NCI-H774 (cell line): Measurements from ENCODE around the gene PHACTR1.

ENCODE experiments used
- DNase-seq: peaks from one replicate; lab custom pipeline; 2025; lab: John Stamatoyannopoulos, UW

Gene PHACTR1

DNA sequence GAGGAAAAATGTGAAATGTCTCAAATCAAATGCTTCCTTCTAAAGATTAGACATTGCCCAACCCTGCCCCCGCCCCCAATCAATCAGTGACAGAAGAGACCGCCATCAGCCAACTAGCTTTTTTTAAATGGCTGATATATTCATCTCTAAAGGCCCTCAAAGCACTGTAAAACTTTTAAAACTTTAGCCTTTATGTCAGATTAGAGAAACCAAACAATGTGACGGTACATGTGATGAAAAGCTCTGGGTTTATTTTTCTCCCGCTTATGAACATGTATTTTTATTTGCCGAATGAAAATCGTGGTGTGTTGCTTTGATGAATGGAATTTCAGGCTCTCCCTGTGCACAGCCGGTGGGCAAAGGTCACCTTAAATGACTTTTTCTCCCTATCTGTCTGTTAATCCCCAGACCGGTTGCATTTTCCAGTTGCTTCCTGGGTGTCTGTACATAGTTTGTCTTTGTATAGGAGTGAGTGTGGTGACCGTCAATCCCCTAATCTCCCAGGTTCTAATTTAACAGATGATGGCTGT is 573.3 kb downstream of the PHACTR1 start:
- DNase-seq = no peak

DNA sequence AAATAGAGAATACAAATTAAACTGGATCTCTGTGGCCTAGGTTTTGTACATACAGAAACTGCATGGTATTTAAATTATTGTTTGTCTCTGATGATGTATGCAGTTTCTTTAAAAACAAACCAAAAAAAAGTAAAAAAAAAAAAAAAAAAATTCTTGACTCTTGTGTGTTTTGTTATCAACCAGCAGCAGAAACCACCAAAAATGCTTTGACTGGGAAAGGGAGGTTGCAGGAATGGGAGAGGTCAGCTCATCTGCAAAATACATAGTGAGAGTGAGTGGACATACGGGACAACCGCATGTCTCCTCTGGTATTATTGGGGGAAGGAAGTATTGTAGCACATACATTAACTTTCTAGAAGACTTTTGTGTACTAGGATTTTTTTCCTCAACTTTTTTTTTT is 573.8 kb downstream of the PHACTR1 start:
- DNase-seq = no peak

DNA sequence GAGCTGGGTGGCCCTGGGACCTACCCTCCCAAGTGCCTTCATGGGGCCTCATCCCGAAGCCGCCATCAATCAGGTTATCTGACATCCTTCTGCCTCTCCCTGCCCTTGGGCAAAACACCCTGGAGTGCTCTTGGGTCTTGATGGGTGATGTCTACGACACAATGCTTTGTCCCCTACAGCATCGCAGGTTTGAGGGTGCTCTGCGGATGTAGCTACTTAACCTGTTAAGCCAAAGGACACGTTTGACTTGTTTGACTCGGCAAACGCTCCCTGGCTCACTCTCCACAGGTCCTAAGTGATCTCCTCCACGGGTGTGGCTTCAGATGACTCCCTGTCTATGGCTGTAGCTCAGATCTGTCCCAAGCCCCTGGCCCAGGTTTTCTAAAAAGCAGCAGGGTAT is 576.2 kb downstream of the PHACTR1 start:
- DNase-seq = no peak

DNA sequence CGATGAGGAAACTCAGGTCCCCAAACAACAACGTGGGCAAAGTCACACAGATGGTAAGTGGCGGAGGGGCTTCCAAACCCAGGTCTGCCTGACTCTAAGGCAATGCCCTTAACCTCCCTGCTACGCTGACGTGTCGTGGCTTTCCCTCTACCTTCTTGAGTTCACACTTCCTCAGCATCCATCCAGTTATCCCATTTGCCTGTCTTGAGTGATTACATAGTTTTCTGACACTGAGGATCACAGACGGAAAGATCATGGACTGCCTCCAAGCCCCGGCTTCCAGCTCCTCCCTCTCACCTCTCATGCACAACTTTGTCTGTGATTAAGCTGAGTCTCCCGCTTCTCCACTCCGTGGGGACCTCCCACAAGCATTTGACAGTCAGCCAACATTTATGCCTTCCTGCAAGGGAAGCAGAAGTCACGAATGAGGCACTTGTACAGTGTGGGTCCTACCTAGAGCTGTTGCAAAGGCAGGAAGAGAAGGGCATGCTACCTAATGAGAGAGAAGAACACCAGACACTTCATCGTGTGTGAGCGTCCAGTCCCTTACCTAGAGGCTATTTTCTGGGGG is 578.0 kb downstream of the PHACTR1 start:
- DNase-seq = no peak

DNA sequence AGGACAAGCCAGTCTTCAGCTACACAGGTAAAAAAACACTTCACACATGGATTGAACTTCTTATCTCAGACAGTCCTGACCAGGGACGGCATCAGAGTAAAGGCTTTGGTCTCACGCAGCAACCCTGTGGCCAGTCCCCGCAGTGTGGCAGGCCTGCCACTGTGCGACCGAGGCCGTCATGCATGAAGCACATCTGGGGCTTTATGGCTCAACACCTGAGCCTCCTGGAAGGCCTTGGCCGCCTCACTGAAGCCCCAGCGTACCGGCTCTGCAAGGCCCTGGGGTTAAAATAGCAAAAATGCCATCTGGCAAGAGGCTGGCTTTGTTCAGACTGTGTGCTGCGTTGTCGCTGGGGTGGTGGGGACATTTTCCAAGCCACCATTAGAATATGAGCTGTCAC is 579.0 kb downstream of the PHACTR1 start:
- DNase-seq = no peak

DNA sequence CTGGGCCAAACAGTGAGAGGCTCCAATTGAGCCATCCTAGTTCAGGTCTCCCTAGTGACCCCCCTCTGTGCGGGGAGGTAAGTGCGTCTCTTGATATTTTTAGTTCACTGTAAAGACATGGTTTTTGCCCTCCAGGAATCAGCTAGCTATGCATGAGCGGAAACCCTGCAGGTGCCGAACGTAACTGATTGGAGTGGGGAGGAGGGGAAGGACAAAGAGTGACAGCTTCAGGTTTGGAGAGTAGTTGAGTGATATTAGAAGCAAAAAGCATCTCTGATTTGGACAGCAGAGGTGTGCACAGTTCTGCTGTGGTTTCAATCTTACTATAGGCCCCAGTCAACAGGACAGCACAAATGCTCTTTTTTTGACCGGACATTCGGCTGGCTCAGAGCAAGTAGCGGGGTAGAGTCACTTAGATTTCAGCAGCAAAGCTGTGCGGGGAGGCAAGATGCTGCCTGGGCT is 580.0 kb downstream of the PHACTR1 start:
- DNase-seq = no peak

DNA sequence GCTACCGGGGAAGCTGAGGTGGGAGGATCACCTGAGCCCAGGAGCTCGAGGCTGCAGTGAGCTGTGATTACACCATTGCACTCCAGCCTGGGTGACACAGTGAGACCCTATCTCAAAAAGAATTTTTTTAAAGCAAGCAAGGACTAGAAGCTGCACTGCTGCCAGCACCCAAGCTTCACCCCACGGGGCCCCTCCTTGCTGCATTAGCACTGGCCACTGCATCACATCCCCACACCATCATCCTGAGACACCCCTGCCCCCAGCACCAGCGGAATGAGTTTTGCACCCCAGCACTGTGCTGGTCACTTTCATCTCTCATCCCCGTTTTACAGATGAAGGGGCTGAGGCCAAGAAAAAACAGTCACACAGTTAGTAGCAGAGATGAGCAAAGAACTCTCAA is 580.8 kb downstream of the PHACTR1 start:
- DNase-seq = no peak

DNA sequence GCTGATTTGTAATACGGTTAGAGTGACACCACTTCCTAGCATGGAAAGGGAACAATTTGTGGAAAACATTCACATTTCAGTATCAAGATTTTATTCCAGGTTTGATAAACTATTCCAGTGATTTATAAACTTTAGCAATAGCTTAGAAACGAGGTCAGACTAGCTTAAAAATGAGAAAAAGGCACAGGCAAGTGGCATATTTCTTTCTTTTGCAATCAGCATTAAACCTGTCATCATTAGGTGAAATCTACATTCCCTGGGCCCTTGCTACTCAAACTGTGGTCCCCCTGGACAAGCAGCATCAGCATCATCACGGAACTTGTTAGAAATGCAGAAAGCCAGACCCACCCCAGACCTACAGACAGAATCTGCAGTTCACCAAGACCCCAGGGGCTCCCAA is 581.9 kb downstream of the PHACTR1 start:
- DNase-seq = no peak

DNA sequence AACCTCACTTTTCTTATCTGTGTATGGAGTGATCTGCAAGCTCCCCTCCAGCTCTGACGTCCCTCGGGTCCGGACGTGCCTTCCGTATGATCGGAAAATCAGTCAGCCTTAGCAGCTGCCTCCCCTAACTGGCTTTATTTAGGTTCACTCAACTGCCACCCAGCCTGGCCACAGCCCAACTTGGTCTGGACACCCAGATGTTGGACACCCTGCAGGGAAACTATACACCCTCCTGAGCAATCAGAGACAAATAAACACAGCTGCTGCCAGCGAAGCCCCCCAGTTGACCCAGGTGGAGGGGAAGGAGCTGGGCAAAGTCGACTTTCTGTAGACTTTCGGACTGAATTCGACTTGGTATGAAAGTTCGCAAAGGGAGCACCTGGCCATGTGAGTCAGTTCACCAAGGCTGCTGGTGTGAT is 582.8 kb downstream of the PHACTR1 start:
- no peak for DNase-seq

DNA sequence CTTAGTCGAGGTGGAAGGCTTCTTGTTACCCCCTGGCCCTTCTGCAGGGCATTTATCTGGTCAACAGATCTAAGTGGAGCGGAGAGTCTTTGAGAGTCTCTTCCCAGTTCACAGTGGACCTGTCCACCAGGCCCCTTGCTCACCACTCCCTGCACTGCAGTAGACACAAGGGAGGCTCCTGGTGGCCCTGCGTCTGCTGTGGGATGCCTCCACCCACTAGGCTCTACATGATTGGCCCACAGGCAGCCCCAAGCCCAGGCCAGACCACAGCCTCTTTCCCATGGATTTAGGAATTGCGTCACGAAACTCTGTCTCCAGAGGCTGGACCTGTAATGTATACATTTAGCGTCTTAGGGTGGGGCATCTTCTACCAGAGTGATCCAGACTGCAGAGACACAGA is 583.4 kb downstream of the PHACTR1 start:
- DNase-seq = no peak

DNA sequence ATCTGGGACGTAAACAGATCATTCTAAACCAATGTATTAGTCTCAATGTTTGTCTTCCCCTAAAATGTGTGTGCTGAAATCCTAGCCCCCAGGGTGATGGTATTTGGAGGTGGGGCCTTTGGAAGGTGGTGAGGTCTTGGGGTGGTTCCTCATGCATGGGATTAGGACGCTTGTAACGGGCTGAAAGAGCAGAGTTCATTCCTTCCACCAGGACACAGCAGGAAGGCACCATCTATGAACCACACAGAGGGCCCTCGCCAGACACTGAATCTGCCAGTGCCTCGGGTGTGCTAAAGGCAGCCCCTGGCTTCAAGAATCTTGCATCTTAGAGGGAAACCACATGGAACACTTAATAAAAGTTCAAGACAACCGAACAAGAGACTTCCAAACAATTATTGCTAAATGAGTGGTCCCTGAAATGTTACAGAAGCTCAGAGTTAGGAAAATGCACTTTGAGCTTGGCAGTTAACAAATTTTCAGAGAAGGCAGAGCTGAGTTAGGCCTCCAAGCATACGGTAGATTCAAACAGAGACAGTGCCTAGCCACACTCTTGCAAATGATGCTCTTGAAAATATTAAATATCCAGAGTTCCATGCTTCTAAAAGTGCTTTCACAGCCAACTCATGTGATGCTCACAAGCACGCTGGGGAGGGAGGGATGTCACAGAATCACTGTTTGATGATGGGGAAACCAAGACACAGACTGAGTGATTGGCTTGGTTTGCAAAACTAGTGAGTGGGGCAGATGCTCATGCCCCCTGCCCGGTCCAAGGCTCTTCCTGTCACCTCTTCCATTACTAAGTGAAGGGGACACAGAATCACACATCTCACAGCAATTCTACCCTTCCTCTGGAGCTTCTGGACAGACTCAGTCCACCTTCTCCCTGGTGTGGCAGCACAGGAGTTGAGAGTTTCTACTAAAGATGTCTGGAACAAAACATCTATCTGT is 584.4 kb downstream of the PHACTR1 start:
- no peak for DNase-seq

DNA sequence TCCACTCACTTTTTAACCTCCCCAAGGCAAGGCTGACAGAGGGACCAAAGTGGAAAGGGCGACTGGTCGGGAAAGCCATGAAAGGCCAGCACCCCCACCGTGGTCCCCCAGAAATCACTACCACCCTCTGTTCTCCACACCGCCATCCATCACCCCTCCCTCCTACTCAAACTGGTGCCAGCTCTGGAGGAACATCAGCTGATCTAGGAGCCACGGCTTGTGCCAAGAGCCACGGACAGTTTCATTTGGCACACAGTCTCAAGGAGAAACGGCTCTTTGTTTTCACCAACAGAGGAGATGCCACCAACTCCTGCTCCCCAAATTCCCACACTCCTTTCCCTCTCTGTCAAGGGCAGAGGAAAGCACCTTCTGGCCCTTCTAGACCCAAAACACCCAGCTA is 585.7 kb downstream of the PHACTR1 start:
- DNase-seq = no peak

DNA sequence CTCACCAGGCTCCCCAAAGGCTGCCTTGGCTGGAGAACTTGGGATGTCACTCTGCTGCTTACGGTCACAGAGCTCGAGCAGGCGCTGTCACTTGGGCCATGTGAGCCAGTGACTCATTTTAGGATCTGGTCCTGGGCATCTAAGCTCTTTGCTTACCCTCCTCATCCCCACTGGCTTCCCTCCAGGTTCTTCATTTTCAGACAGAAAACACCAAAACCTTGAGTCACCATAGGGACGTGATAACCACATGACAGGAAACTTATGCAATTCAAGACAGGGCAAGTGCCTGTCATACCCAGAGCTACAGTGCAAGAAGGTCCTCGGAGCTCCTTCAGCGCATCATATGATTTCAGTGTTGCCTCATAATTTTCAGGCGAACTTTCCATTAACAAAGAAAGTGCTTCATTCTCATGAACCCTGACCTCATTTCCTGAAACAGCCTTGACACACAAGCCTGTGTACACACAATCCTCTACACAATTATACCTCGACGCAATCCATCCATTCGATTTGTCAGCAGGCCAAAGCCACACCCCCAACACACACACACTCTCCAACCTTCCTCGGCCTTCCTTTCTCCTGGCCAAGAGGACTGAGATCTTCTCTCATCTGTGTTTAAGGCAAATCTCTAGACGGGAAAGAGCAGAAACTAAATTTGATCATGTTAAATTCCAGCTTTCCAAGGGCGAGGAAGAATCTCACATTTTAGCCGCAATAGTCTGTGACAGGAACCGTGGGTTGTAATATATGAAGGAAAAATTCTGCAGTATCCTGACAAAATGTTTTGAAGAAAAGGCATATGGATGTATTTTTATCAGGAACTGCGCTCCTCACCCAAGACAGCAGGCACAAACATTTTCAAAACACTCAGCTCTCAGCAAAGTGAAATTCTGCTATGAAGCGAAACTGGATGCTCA is 586.4 kb downstream of the PHACTR1 start:
- DNase-seq = no peak

DNA sequence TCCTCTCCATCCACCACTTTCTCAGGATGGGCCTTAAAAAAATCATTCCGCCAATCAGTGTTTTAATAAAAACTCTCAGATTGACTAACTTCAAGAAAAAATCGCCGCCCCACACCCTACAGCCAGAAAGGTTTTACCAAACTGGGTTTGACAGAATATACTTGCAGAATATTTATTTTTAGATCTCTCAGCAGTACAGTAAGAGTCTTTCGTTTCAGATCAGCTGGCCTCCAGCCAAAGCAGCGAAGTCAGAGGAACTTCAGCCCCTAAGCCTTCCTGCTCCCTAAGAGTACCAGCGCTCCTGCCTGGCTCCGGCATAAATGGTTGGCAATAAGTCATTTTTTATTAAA is 587.1 kb downstream of the PHACTR1 start:
- no peak for DNase-seq

DNA sequence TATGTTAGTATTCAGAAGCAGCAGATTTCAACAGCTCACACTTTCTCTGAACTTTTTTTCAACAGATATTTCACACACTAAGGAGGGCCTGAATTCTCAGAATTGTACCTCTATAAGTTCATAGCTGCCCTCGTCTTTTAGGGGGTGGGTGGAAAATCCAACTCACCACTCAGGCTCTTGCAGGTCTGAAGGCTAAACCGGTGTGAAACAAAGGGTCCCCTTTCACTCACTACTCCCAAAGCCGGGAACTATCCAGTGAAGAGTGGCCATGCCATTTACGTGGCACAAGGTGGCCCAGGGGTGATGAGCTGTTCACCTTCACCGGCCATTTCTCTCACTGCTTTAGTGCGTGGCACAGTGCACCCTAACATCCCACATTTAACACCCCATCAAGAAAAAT is 587.5 kb downstream of the PHACTR1 start:
- no peak for DNase-seq

DNA sequence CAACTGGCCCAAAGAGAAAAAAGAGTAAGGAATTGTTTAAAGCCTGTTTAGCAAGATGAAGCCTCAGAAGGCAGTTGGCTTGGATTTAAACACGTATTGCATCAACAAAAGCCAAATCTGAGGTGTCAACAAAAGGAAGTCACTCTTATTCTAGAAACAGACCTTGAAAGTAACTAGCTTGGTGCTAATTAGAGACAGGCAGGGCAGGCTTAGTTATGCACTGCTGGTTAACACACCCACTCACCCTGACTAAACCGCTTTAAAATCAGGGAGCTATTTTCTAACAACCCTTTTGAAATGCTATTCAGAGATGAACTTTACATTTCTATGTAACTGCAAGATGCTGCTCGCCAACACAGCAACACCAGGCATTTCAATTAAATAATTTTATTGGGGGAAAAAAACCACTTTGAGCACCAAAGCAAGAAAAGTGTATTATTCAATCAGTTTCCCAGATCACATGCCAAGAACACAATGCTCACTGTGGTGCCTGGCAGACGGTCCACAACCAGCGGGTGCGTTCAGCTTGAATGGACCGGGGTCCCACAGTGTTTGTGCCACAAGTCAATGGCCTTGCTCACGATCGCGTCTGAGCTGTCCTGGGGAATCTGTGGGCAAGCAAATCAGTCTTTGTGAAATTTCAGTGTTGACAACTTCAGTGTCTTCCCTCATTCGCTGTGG is 588.2 kb downstream of the PHACTR1 start:
- no peak for DNase-seq

DNA sequence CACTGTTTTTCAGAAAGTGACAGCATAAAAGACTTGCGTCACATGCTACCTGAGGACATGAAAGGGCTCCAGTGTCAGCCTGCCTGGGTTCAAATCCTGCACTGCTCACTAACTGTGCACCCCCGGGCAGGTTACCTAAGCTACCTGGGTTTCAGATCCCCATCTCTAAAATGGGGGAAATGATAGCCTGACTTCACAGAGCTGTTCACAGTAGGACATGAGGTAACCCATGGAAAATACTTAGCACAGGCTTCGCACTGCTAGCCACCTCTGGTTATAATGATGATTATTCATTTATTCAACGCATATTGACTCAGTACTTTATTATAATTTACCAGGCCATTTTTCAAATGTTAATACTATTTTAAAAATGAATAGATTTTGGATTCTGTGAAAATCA is 588.7 kb downstream of the PHACTR1 start:
- no peak for DNase-seq

DNA sequence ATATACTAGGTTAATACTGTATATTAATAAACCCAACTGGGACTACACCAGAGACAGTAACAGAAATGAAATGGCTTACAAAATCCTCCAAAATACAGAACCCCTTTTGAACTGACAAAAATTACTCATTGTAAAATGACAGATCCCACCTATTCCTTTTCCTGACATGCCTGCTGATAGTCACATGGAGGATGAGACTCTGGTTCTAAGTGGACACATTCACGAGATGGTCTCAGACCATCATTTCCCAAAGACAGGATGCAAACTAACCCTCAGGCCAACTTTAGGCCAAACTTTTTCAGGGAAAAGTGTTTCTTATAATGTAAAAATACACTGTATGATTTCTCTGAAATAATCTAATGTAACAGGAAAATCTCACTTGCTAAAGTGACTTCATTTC is 589.2 kb downstream of the PHACTR1 start:
- DNase-seq = no peak

DNA sequence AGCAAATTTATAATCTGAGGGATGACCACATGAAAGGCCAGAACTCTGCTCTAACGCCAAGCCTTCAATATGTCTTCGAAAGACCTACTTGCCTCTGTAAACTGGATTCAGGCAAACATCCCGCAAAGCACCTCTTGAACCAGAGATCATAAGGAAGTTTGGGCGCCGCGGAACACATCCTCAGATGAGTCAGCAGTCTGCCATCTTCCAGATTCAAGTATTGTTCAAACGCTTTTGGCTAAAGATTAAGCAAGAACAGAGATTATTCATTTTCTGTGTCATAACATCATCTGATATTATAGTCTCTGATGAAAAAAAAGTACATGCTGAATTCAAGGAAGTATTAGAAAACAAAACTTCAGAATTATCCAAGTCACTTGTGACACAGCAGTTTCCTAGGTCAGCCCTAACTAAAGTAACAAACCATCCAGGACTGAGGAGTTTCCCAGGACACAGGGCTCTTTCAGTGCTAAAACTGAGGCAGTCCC is 591.0 kb downstream of the PHACTR1 start:
- DNase-seq = no peak

DNA sequence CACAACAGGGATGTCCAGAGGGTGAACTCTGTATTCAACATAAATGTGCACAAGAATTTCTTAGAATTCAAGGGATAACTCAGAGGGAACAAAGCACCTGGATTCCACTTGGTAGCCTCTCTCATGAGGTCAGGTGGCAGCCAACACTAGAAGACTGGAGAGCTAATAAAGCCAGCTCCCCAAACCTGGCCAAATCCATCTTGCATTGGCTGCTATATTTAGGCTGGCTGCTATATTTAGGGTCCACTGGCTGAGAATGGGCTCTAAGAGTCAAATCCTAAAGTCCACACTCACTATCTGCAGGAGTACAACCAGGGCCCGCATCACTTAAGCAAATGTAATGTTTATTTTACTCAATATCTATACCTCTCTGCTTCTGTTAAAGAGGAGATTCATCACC is 591.8 kb downstream of the PHACTR1 start:
- DNase-seq = no peak

DNA sequence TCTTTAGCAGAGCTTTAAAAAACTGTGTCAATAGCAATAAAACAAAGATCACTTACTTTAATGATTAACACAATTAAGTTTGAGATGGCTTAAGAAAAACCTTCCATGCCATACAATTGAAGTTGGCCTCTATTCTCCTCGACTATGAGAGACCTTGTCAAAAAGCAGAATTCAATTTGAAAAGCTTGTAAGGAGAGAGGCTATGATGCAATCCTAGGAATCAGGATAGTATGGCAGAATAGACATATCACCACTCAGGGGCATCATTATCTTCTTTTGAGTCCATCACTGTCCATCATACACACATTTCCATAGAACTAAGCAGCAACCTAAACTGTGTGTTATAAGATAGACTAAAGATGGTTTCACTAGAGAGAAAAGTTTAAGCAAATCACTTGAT is 594.6 kb downstream of the PHACTR1 start:
- no peak for DNase-seq

DNA sequence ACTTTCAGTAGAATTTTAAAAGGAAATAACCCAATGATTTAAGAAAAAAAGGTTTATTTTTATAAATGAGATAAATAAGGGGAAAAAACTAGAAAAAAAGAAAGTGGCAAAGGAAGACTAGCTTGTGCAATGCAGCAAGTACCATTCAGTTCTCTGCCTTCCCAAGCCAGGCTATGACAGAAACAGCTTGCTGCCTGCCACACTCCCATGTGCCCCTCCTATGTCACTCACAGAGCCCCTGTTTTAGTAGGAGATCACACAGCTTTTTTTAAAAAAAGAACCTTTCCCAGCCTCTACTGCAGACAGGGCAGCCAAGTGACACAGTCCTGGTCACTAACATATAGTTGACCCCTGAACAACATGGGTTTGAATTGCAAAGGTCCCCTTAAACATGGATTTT is 598.2 kb downstream of the PHACTR1 start:
- DNase-seq = no peak
